CD14-positive monocyte (primary cell): ENCODE measurements around the gene HOXB8. TPM values are rescaled to one million over a fixed set of nuclear protein-coding genes. Genes with fewer than 3 reads are reported as not detected.

Experiments
- DNase-seq, 3 donors: peaks; one replicate each; pipeline ENCODE4 v3.0.0-alpha.2; 2011 to 2022
- H2AFZ ChIP-seq: 2 replicates; pipeline ENCODE4 v1.6.0; 2012; ENCODE audit warnings: mild to moderate bottlenecking, low read depth, low read length, inconsistent platforms; ENCODE audit not compliant: insufficient read depth, poor library complexity, severe bottlenecking
- H3K27ac ChIP-seq, 2 donors: 1 replicate in 1 of 2; 2 replicates in 1 of 2; pipeline ENCODE4 v1.5.1; 2012 to 2013; ENCODE audit warnings: low read length in 2 of 2, control low read depth in 1 of 2, inconsistent platforms in 1 of 2, low read depth in 1 of 2, mild to moderate bottlenecking in 1 of 2
- H3K27me3 ChIP-seq, 2 donors: one replicate each; pipeline versions ENCODE4 v1.6.0 to v1.6.1; 2011 to 2013; ENCODE audit warnings: low read length in 2 of 2; ENCODE audit not compliant: control insufficient read depth in 2 of 2, insufficient read depth in 2 of 2
- H3K36me3 ChIP-seq, 2 donors: replicated peaks in 1 of 2; 1 replicate in 1 of 2; 2 replicates in 1 of 2; pipeline versions ENCODE4 v1.5.1 to v1.6.1; 2012 to 2013; ENCODE audit warnings: low read length in 2 of 2, control low read depth in 1 of 2, inconsistent platforms in 1 of 2, mild to moderate bottlenecking in 1 of 2; ENCODE audit not compliant: insufficient read depth in 2 of 2, control insufficient read depth in 1 of 2
- H3K4me1 ChIP-seq, 2 donors: 1 replicate in 1 of 2; 2 replicates in 1 of 2; pipeline versions ENCODE4 v1.5.1 to v1.6.1; 2012 to 2013; ENCODE audit warnings: low read length in 2 of 2, control low read depth in 1 of 2, inconsistent platforms in 1 of 2, mild to moderate bottlenecking in 1 of 2, moderate library complexity in 1 of 2; ENCODE audit not compliant: insufficient read depth in 2 of 2, control insufficient read depth in 1 of 2
- H3K4me2 ChIP-seq: replicated peaks from 2 replicates; pipeline ENCODE3; 2012; ENCODE audit warnings: low read length, moderate library complexity, mild to moderate bottlenecking; ENCODE audit not compliant: poor library complexity, severe bottlenecking; ENCODE audit errors: extremely low read depth
- H3K4me3 ChIP-seq, 3 experiments: fragments of 200-600 bp in 1 of 3; sonication (generic) in 1 of 3; replicated peaks in 1 of 3; 1 replicate in 2 of 3; 2 replicates in 1 of 3; pipeline ENCODE4 v1.5.1; 2011 to 2013; ENCODE audit warnings: low read length in 3 of 3, mild to moderate bottlenecking in 3 of 3, control low read depth in 2 of 3, low read depth in 2 of 3, inconsistent platforms in 1 of 3, moderate library complexity in 1 of 3
- H3K79me2 ChIP-seq: 2 replicates; pipeline ENCODE4 v1.6.0; 2012; ENCODE audit warnings: mild to moderate bottlenecking, control low read depth, inconsistent platforms, low read length, moderate library complexity; ENCODE audit not compliant: insufficient read depth
- H3K9ac ChIP-seq: 2 replicates; pipeline ENCODE4 v1.6.0; 2017; ENCODE audit warnings: low read length, mild to moderate bottlenecking; ENCODE audit not compliant: insufficient read depth, poor library complexity, severe bottlenecking
- H3K9me3 ChIP-seq, 2 donors: replicated peaks in 1 of 2; 1 replicate in 1 of 2; 2 replicates in 1 of 2; pipeline versions ENCODE4 v1.5.1 to v1.6.1; 2012 to 2013; ENCODE audit warnings: low read length in 2 of 2, control low read depth in 1 of 2; ENCODE audit not compliant: control insufficient read depth in 1 of 2, insufficient read depth in 1 of 2
- H4K20me1 ChIP-seq: 2 replicates; pipeline ENCODE4 v1.6.0; 2012; ENCODE audit warnings: mild to moderate bottlenecking, low read length, control low read depth, moderate library complexity; ENCODE audit not compliant: insufficient read depth
- H3K27ac Mint-ChIP-seq, 7 donors: one replicate each; pipeline ENCODE4 v1.8.0; 2020; ENCODE audit warnings: mild to moderate bottlenecking in 7 of 7, mixed read lengths in 7 of 7, moderate library complexity in 6 of 7, inconsistent platforms in 2 of 7
- H3K27me3 Mint-ChIP-seq, 3 donors: one replicate each; pipeline ENCODE4 v1.8.0; 2021 to 2022; ENCODE audit warnings: low read depth in 3 of 3, mild to moderate bottlenecking in 3 of 3, mixed read lengths in 3 of 3, moderate library complexity in 3 of 3, inconsistent platforms in 1 of 3
- H3K36me3 Mint-ChIP-seq, 2 donors: one replicate each; pipeline ENCODE4 v1.8.0; 2020; ENCODE audit warnings: mixed read lengths in 2 of 2, inconsistent platforms in 1 of 2, mild to moderate bottlenecking in 1 of 2
- H3K4me1 Mint-ChIP-seq: one replicate; pipeline ENCODE4 v1.8.0; 2020; ENCODE audit warnings: mild to moderate bottlenecking, mixed read lengths
- H3K4me3 Mint-ChIP-seq, 2 donors: one replicate each; pipeline ENCODE4 v1.8.0; 2020; ENCODE audit warnings: mild to moderate bottlenecking in 2 of 2, mixed read lengths in 2 of 2, moderate library complexity in 1 of 2
- H3K9me3 Mint-ChIP-seq, 7 donors: one replicate each; pipeline ENCODE4 v1.8.0; 2020 to 2022; ENCODE audit warnings: mixed read lengths in 7 of 7, mild to moderate bottlenecking in 6 of 7, moderate library complexity in 6 of 7, inconsistent platforms in 2 of 7
- CTCF ChIP-seq: fragments of 200-600 bp; IDR thresholded peaks from one replicate; pipeline ENCODE4 v1.8.0; 2022; ENCODE audit warnings: antibody characterized with exemption, mild to moderate bottlenecking
- WGBS: methylation state at CpG from one replicate; pipeline ENCODE4 v1.1.5; 2013; ENCODE audit warnings: missing lambda C conversion rate; ENCODE audit not compliant: insufficient coverage; 5-methylcytosine and 5-hydroxymethylcytosine counted together
- intact Hi-C, 2 donors: fragments of 100-400 bp; cut with micrococcal nuclease; formaldehyde crosslinking; loops; one replicate each; pipeline versions ENCODE4 v1.15.0 to v1.15.1; 2023
- polyA plus RNA-seq, 3 donors: library from polyadenylated mRNA; depleted of rRNA in 1 of 3; unstranded in 2 of 3; stranded (reverse) in 1 of 3; fragments of 300-500 nt in 2 of 3; fragments of >200 nt in 1 of 3; fragmentation: Illumina TruSeq in 2 of 3; gene quantifications; 1 replicate in 2 of 3; 2 replicates in 1 of 3; pipeline ENCODE4 v1.2.3, GENCODE V29; 2012 to 2021

HOXB8 gene
- polyA plus RNA-seq, 3 donors = not detected

- Histone ChIP-seq H3K4me1 (peaks cover 32 to 36% of the 10 kb centered on the region in 2 donors), H3K9me3 (peaks cover 5 to 37% of the 10 kb centered on the region in 2 donors), H3K4me3 (no peak overlapping the region), H3K27ac (no peak overlapping the region), H3K79me2 (no peaks in the 10 kb centered on the region), H3K36me3 (no peaks in the 10 kb centered on the region), H2AFZ (no peak overlapping the region), H3K27me3 (peaks cover 57 to 98% of the 10 kb centered on the region in 2 donors), H3K4me2 (no peak overlapping the region), H3K9ac (no peak overlapping the region), H4K20me1 (no peaks in the 10 kb centered on the region)
- WGBS = 100% methylated on average over 1 of the region's 1 CpG
- peak overlapping the region in 1 of 2 donors; percentile 96 for H3K4me3 Mint-ChIP-seq
- H3K27me3 Mint-ChIP-seq = peaks cover 88 to 98% (median 95%) of the 10 kb centered on the region in 3 donors
- peaks cover 9 to 17% of the 10 kb centered on the region in 2 donors for H3K36me3 Mint-ChIP-seq
- no peak for TF ChIP-seq CTCF
- peaks cover 40% of the 10 kb centered on the region for H3K4me1 Mint-ChIP-seq
- no peak for DNase-seq
- H3K9me3 Mint-ChIP-seq = peaks cover 0 to 41% (median 24%) of the 10 kb centered on the region in 7 donors
- H3K27ac Mint-ChIP-seq = no peak overlapping the region
- intact Hi-C loops = no loop called here
These were observed 6.6 kb downstream of the HOXB8 start for GRCh38 chr17:48608494-48608834.

- Histone ChIP-seq H3K27me3 (peaks cover 56 to 99% of the 10 kb centered on the region in 2 donors), H3K27ac (no peak overlapping the region), H3K9me3 (peaks cover 3 to 38% of the 10 kb centered on the region in 2 donors), H3K4me3 (no peak overlapping the region), H4K20me1 (no peaks in the 10 kb centered on the region), H3K4me2 (no peak overlapping the region), H3K36me3 (no peaks in the 10 kb centered on the region), H3K9ac (no peak overlapping the region), H3K4me1 (peaks cover 23% of the 10 kb centered on the region in 2 donors), H2AFZ (no peak overlapping the region), H3K79me2 (no peaks in the 10 kb centered on the region)
- H3K27me3 Mint-ChIP-seq = peaks cover 90 to 98% (median 96%) of the 10 kb centered on the region in 3 donors
- 100% methylated on average over 2 of the region's 9 CpGs for WGBS
- H3K9me3 Mint-ChIP-seq = peaks cover 0 to 31% (median 19%) of the 10 kb centered on the region in 7 donors
- DNase-seq = no peak
- H3K27ac Mint-ChIP-seq = no peak overlapping the region
- H3K4me1 Mint-ChIP-seq = peaks cover 33% of the 10 kb centered on the region
- no peak for TF ChIP-seq CTCF
- H3K4me3 Mint-ChIP-seq = peak overlapping the region in 1 of 2 donors; percentile 75
- intact Hi-C loops = no loop called here
- peaks cover 9 to 11% of the 10 kb centered on the region in 2 donors for H3K36me3 Mint-ChIP-seq
These were observed 8.0 kb downstream of the HOXB8 start for GRCh38 chr17:48606892-48607614.
